Iris pigment epithelial cell (primary cell): ENCODE measurements around the gene CD209.
"Not testable (repeated sequence)": the region's sequence is repeated elsewhere in the genome, so short reads cannot be mapped to it uniquely, and the experiment has no call there.

Experiments
- DNase-seq: peaks from one replicate; pipeline ENCODE4 v3.0.0-alpha.2; 2011; ENCODE audit warnings: low read depth

CD209 gene

DNA sequence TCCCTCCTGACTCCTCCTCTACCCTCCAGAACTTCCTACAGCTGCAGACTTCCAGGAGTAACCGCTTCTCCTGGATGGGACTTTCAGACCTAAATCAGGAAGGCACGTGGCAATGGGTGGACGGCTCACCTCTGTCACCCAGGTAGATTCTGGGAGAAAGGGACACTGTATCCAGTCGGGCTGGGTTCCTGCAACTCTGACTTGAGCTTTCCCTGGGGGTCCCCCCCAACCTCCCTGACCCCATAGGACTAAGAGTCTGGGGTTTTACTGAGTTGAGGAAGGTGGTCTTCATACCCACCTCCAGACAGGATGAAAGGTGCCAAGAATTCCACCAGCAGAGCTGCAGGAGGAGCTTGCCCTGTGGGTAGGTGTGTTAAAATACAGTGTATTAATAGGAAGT lies 20.2 kb upstream of the CD209 start:
- DNase-seq: no peak

GRCh38 chr19:7766535-7766934 lies 19.2 kb upstream of the CD209 start:
- DNase-seq: no peak

- not testable (repeated sequence) for DNase-seq
Measured at GRCh38 chr19:7765043-7765442, 17.7 kb upstream of the CD209 start.

GRCh38 chr19:7764157-7764556 lies 16.8 kb upstream of the CD209 start:
- DNase-seq: not testable (repeated sequence)

GRCh38 chr19:7763696-7764095 lies 16.4 kb upstream of the CD209 start:
- no peak for DNase-seq

DNA sequence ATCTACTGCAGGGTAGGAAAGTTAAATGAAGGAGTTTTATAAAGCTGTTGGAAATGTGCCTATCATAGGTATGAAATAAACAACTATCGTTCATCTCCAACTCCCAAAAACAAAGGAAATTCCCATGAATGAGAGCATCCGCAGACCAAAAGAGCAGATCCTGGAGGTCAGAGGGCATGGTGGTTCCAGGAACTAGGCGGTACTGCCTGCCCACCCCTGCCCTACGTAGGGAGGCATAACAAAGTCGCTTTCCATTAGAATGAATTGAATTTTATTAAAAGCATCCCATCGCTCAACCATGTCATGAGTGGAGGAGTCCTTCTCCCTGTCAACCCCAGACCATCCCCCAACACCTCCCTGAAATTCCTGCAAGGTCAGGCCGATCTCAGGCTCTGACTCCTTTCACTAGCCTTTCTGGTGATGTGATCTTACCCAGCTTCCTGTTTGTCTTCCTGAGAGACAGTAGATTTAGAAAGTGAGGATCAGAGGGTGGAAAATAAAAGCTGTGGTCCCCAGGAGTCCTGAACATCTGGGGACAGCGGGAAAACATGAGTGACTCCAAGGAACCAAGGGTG lies 15.5 kb upstream of the CD209 start, which contains the start of gene CLEC4M:
Gene CLEC4M, plus strand, starts transcription at position 525 of the 575 bp plus-strand sequence. Its CDS starts 24 bp downstream, at position 549.
- DNase-seq: no peak

- no peak for DNase-seq
Measured at GRCh38 chr19:7759156-7759555, 11.8 kb upstream of the CD209 start.

DNA sequence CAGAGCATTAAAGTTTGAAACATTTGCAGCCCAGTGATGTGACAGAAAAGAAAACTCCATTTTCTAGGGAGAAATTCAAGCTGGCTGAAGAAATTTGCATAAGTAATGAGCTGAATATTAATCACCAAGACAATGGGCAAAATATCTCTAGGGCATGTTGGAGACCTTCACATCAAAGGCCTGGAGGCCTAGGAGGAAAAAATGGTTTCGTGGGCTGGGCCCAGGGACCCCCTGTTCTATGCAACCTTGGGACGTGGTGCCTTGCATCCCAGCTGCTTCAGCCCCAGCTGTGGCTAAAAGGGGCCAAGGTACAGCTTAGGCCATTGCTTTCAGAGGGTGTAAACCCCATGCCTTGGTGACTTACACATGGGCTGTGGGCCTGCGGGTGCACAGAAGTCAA lies 10.0 kb upstream of the CD209 start:
- DNase-seq: no peak

- DNase-seq: no peak
Measured at GRCh38 chr19:7756258-7756657, 8.9 kb upstream of the CD209 start.

GRCh38 chr19:7751157-7751783 lies 3.9 kb upstream of the CD209 start:
- DNase-seq: peak; percentile 8

DNA sequence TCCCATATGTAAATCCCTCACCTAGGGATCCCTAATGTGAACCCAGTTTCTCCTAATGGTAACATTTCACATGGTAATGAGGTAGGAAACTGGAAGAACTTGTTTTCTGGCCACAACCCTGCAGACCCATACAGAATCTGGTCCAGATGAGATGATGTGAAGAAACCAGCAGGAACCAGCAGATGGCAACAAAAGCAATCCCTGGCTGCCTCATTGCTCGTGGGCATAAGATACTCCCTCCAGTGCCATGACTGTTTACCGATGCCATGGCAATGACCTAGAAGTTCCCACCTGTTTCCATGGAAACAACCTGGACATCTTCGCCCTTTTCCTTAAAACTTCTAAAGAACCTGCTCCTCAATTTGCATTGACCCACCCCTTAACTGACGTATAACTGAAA lies 1.4 kb upstream of the CD209 start:
- DNase-seq: peak; percentile 10

DNA sequence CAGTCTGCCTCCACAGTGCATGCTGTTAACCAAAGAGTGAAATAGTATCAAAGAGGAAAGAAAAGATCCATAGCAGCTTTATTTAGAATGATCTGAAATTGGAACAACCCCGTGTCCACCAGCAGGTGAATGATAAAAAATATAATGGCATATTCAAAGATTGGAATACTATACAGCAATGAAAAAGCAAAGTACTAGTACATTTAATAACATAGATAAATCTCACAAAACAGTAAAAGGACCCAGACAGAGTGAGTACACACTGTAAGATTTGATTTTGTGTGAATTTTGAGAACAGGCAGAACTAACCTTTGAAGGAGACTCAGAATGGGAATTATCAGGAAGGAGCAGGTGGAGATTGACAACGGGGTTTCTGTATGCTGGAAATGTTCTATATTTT lies 837 bp upstream of the CD209 start:
- no peak for DNase-seq

- not testable (repeated sequence) for DNase-seq
Measured at GRCh38 chr19:7746306-7746705, 1.0 kb downstream of the CD209 start.

DNA sequence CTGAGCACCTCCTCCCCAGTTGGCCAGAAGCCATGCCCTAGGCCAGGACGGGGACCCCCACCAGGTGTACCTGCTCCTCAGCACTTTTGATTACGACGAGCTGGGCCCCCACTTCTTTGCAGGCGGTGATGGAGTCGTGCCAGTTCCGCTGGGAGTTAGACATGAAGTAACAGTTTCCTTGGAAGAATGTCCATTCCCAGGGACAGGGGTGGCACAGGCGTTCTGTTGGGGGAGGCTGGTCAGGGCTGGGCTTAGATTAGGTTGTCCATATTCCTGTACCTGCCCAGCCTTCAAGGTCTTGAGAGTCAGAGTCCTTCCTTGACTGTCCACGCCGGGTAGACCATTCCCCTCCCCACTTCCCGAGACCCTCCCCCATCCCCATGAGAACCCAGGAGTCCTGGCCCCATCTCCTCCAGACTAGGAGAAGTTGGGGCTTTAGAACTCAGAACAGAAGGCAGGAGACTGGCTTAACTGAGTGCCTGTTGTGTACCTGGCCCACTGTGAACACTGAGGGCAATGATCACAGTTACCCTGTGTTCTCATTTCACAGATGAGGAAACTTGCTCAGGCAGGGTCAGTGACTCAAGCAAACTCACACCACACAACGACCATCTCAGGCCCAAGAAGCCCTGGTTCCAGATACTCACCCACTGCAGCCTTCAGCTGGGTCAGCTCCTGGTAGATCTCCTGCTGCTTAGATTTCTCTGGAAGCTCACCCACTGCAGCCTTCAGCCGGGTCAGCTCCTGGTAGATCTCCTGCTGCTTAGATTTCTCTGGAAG lies 2.3 kb downstream of the CD209 start:
- no peak for DNase-seq

DNA sequence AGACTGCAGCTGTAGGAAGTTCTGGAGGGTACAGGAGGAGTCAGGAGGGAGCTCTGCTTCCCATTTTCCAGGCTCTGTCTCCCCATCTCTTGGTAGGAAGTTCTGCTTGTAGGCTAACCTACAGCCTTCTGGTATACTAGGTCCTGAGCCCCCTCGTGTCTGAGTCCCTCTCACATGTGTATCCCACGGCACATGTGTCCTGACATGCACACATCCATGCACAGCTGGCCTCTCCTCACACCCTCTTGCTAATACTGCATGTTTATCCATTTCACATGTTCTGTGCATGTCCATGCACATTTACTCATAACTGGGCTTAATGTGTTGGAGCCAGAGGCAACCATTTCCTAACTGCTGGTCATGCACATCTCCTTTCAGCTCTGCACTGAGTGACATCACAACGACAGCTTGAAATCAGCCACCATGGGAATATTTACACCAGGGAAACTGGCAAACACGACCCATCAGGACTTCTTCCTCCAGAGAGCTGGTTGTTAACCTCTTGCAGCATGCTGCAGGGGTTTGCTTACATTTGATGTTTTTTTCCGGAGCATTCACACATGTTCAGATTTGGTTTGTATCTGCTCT lies 3.0 kb downstream of the CD209 start:
- no peak for DNase-seq

DNA sequence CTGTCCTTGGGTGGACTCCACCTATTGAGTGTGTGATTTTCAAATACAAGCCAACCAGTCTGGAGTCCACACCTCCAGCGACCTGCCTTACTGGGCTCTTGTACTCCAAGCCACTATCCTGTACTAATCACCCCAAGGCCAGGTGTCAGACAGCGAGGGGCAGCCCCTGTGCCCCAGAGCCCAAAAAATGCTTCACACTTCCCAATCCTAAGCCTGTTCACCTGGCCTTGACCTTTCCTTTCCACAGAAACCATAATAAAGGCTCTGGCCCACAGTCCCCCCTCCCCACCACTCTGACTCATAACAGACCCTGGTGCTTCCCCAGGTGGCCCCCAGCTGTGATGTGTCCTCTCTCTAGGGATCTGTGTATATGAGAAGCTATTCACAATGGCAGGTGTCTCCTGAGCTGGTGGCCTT lies 3.9 kb downstream of the CD209 start:
- DNase-seq: no peak

- no peak for DNase-seq
Measured at GRCh38 chr19:7742991-7743390, 4.3 kb downstream of the CD209 start.

- no peak for DNase-seq
Measured at GRCh38 chr19:7742575-7742974, 4.8 kb downstream of the CD209 start.

GRCh38 chr19:7740682-7741054 lies 6.7 kb downstream of the CD209 start:
- DNase-seq: no peak

GRCh38 chr19:7739801-7740681 lies 7.3 kb downstream of the CD209 start:
- no peak for DNase-seq

- no peak for DNase-seq
Measured at GRCh38 chr19:7739211-7739755, 8.1 kb downstream of the CD209 start.

GRCh38 chr19:7738023-7738422 lies 9.3 kb downstream of the CD209 start:
- DNase-seq: no peak
